HG03045 (cell line): ENCODE results near the gene ARHGEF40.

Experiments
- ATAC-seq: cut with Tn5 transposase; IDR thresholded peaks from one replicate; pipeline ENCODE4 v1.9.1; 2021; ENCODE audit warnings: mild to moderate bottlenecking, moderate library complexity; ENCODE audit not compliant: unreplicated experiment

Gene ARHGEF40

GRCh38 chr14:21096438-21096837 is 26.3 kb downstream of the ARHGEF40 start:
- no peak for ATAC-seq

GRCh38 chr14:21096978-21097635 is 27.0 kb downstream of the ARHGEF40 start:
- ATAC-seq: no peak

DNA sequence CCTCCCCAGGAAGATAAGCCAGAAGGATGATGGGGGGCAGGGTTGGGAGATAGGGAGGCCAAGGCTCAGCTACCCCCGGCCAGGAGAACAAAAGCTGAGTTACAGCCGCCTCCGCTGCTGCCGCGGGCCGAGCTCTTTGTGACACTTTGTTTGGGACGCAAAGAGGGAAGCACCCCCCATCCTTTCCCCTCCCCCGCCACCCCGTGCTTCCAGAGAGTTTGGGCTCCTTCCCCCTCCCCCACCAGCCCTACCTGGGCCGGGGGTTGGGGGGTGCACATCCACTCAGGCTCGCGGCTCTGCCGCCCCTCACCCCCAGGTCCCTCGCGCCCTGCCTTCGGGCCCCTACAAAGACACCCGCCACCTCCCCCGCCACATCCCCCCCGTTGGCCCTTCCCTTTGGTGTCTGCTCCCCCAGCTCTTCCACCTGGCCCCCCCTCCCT is 27.6 kb downstream of the ARHGEF40 start:
- no peak for ATAC-seq

- no peak for ATAC-seq
Observed at GRCh38 chr14:21098076-21098891, 28.2 kb downstream of the ARHGEF40 start, which contains the start of gene ZNF219. Gene ZNF219 (minus strand): TSS chr14:21098655. CDS start chr14:21093591, 5,064 bp downstream.

GRCh38 chr14:21098892-21099595 is 28.9 kb downstream of the ARHGEF40 start:
- no peak for ATAC-seq

GRCh38 chr14:21099596-21099985 is 29.5 kb downstream of the ARHGEF40 start:
- no peak for ATAC-seq

DNA sequence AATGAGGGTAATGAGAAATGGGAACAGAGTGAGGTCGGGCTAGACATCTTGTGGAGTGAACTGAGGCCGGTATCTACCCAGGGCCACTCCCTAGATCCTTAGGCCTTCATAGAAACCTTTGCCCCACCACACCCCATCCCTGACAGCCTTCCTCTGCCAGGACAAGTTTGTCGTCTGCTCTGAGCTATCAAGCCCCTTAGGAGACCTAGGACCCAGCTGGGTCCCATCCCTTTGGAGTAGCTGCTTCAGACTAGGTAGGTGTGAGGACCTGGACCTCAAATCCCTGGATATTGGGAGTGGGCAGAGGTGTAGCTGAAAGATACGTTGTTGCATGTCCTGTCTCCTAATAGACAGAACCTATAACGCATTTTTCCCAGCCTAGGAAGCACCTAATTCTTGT is 30.8 kb downstream of the ARHGEF40 start, which contains the start of gene TMEM253:
Gene TMEM253 (plus strand): TSS at position 136 of the 400 bp plus-strand sequence. CDS start 278 bp downstream, outside the sequence.
- no peak for ATAC-seq

- ATAC-seq: no peak
Observed at GRCh38 chr14:21101802-21102413, 31.8 kb downstream of the ARHGEF40 start.

DNA sequence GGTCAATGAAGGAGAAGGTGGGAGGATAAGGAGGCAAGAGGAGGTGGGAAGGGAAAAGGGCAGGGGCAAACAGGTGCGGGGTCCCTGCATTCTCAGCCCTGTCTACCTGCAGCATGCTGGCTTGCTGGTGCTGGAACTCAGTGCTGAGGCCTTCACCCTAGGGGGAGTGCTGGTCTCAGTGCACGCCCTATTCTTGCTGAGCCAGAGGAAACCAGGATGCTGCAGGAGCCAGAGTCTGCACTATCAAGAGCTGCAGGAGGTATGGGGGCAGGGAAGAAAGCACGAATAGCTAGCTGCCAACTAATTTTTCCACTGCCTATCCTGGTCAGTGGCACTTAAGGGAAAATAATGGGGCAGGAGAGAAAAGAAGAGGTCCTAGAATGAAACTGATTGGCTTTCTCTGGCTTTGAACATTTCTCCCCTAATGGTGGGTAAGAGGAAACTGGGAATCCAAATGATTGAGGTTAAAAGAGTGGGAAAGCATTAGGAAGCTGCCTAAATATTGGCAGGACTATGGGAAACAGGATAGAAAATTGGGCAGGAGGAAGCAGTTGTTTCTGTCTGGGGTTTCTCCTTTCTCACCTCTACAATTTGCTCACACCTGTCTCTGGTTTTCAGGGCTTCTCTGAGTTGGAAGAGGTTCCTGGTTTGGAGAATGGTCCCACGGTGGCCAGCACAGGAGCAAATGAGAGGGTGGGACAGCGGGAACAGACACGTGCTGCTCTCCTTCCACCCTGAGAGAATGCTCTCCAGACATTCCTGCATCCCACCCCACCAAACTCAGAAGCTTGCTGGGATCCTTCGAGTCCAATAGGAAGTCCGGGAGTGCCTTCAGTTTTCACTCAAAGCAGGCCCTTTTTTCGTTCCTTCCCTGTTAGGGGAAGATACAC is 32.7 kb downstream of the ARHGEF40 start:
- no peak for ATAC-seq

GRCh38 chr14:21103411-21103709 is 33.3 kb downstream of the ARHGEF40 start:
- ATAC-seq: no peak

DNA sequence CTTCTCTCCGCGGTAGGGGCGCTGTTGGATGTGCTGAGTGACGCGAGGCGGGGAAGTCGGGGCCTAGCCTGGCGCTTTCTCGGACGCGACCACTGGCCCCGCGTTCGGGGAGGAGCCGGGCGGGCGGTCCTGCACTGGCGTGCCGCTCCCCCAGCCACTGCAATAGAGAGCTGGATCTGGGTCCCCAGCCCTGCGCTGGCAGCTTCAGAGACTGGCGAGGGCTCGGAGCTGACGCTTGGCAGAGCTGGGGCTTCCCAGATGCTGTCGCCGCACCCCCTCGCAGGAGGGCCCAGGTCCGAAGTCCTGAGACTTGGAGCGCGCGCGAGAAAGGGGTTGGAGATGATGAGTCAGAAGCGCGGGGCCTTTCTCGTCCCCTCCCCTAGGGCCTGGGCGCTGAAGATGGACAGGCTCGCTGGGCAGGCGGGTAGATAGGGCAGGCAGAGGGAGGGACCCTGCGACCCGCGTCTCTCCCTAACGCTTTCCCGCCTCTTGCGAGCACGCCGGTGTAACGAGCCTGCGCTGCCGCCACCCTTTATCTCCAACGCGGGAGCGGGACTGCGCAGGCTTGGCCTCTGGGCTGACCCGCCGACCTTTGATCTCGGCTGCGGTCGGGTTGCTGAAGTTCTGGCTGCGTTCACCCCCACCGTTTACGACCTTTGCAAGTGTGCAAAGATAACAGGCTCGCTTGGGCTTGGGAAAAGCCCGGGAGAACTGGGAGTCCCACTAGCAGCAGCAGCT is 33.8 kb downstream of the ARHGEF40 start:
- peak; percentile 91 for ATAC-seq

DNA sequence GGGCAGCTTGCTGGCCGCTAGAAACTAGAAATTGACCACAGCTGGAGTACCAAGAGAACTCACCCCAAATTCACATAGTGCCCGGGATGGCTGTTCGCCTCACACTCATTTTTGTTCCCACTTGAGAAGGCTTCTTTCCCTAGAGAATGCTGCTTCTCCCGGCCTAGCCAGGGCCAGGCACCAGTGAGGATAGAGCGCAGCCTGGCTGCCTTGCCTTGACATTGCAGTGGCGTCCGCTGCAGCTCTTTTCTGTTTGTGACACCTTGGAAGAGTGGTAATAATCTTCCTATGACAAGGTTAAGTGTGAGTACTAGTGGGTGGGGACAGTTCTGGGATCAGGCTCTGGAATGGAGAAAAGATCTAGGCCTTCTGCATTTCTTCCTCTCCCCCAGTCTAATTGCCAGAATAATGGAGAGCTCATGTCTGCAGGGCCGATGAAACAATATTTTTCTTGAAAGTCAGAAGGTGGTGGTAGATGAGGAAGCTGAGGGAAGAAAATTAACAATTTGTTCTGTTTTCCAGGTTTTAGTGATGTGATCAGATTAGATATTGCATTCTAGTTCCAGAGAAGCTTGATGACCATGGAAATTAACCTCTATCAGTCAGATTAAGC is 34.5 kb downstream of the ARHGEF40 start:
- peak; percentile 41 for ATAC-seq

DNA sequence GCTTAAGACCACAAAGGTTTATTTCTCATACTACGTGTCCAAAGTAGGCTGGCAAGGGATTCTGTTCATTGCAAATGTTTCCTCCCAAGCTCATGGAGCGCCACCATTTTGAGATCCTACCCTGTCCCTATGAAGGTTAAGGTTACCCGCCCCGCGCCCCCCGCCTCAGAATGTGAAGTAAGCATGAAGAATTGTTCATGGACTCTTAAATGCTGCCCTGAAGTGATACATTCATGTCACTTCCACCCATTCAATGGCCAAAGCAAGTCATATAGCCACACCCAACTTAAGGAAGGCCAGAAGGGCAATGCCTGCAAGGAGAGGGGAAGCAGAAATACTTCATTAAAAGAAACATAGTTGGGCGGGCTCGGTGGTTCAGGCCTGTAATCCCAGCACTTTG is 35.0 kb downstream of the ARHGEF40 start:
- ATAC-seq: no peak

DNA sequence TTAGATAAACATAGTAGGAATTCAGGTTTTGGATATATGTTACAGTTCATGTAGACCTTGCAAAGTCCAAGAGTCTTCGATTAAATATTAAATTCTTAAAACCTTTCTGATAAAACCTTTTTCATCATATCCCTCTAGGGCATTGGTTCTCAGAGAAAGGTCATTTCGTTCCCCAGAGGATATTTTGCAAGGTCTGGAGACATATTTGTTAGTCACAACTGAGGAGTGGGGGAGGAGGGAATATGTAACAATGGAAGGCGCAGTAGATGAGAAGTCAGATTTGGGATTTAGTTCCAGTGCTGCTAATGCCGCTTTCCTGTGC is 36.0 kb downstream of the ARHGEF40 start:
- ATAC-seq: no peak

DNA sequence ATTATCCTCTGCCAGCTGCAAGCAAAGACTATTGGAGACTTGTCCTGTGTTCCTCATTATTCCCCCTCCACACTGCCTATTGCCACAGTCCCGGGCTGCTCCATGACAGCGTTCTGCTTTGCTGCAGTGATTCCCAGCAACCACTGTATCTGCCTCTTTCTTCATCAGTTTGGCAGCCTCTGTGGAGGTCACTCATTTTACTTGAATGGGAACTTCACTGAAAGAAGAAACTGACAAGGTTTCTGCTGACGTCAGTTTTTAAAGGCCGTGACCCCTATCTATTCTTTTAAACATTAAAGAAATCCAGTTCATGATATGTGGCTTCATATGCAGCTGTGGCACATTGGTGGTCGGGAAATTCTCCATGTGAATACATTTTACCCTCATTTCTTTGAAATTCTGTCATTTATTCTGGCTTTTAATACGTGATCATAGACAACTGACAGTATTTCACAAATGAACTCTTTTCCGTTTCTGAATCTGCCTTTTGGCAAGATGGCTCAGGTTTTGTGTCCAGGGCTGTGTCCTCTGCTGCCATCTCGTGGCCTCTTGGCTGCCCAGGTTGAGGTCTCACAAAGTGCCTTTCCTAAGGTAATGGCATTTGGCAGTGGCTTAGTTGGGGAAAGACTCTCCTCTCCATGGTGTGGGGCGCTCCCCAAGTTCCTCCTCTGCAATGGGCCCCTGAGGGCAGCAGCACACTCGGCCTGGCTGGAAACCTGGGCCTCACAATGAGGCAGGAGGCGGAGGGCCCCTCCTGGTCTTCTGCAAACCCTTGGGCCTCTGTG is 36.6 kb downstream of the ARHGEF40 start:
- no peak for ATAC-seq

DNA sequence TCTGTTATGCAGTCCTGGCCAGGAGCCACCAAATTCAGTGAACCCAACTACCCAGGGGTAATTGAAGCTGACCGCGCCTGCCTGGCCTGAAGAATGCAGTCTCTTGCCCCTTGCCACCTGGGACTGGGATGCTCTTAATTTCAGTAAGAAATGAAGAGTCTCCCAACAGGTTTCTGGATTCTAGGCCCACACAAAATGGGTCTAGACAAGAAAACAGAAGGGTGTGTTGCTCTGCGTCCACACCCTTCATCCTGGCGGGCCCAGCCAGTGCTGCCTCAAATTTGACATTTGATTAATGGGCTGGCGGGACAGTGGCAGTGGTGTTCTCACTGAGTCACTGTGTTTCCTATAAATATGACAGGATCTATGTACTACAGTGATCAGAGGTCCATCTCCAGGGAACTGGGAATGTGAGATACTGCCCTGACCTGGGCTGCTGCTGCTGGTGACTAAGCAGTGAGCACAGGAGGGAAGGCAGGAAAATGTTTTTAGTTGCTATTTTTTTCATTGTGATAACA is 37.2 kb downstream of the ARHGEF40 start:
- no peak for ATAC-seq

DNA sequence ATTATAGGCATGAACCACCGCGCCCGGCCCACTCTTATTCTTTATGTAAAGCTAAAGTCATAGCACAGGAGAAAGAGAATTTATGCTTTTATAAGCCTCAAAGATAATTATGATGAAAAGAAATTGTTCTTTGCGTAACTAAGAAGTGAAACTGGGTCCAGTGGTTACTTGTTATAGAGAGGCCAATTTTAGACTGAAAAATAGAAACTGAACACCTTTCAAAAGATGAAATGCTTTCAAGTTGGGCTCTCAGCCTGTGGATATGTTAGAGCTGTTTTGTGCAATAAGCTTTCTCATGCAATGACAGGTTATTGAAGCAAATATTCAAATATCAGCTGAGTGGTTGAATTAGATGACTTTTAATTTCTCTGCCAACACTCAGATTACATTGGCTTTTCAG is 38.7 kb downstream of the ARHGEF40 start:
- no peak for ATAC-seq
